IMR-90 (cell line): ENCODE results near the gene ANKEF1. TPM values are rescaled to one million over a fixed set of nuclear protein-coding genes. Genes with fewer than 3 reads are reported as not detected.

Experiments
- ATAC-seq: fragments of 200-7000 bp; cut with Tn5 transposase; 2 replicates; pipeline ENCODE4 v1.9.1; 2020; ENCODE audit warnings: low read depth, mild to moderate bottlenecking, moderate library complexity
- BruUV-seq: library from RNA; stranded (reverse); fragments of 400-500 nt; replicated peaks from 2 replicates; lab custom pipeline; 2021; lab: Mats Ljungman, UMichigan
- CTCF ChIA-PET: fragments of 300-600 bp; formaldehyde crosslinking; extraction: SDS; loops from one replicate; lab custom pipeline; 2021; ENCODE audit warnings: antibody characterized with exemption; lab: Yijun Ruan, JAX
- POLR2A ChIA-PET: fragments of 300-600 bp; sonication (Branson Sonifier 250); formaldehyde crosslinking; loops from one replicate; lab custom pipeline; 2022; ENCODE audit warnings: antibody characterized with exemption; ENCODE audit not compliant: unreplicated experiment; lab: Charles Lee
- DNase-seq: peaks from one replicate; pipeline ENCODE4 v3.0.0; 2013
- H2AFZ ChIP-seq: replicated peaks from 2 replicates; pipeline ENCODE3; 2013; ENCODE audit warnings: low read length, mild to moderate bottlenecking; ENCODE audit not compliant: poor library complexity
- H2AK5ac ChIP-seq: 2 replicates; pipeline ENCODE4 v1.6.1; 2013; ENCODE audit warnings: low read depth, low read length, inconsistent platforms
- H2AK9ac ChIP-seq: replicated peaks from 2 replicates; pipeline ENCODE3; 2013; ENCODE audit warnings: mild to moderate bottlenecking, low read depth, low read length, moderate library complexity; ENCODE audit not compliant: poor library complexity
- H2BK120ac ChIP-seq: 2 replicates; pipeline ENCODE4 v1.6.1; 2013; ENCODE audit warnings: low read depth, low read length, inconsistent platforms
- H2BK15ac ChIP-seq: 3 replicates; pipeline ENCODE4 v1.6.1; 2013; ENCODE audit warnings: low read depth, low read length, inconsistent platforms
- H2BK20ac ChIP-seq: 2 replicates; pipeline ENCODE4 v1.6.1; 2013; ENCODE audit warnings: low read depth, mild to moderate bottlenecking, inconsistent platforms, low read length, moderate library complexity
- H2BK5ac ChIP-seq: 2 replicates; pipeline ENCODE4 v1.6.1; 2013; ENCODE audit warnings: mild to moderate bottlenecking, low read depth, low read length, inconsistent platforms; ENCODE audit not compliant: poor library complexity, severe bottlenecking
- H3K14ac ChIP-seq: replicated peaks from 2 replicates; pipeline ENCODE4 v1.6.1; 2013; ENCODE audit warnings: low read depth, low read length, inconsistent platforms
- H3K18ac ChIP-seq: 2 replicates; pipeline ENCODE4 v1.6.1; 2013; ENCODE audit warnings: low read depth, low read length, control low read depth
- H3K23ac ChIP-seq: 2 replicates; pipeline ENCODE4 v1.6.1; 2013; ENCODE audit warnings: low read depth, low read length, inconsistent platforms
- H3K27ac ChIP-seq: 2 replicates; pipeline ENCODE4 v1.5.1; 2013; ENCODE audit warnings: mild to moderate bottlenecking, control low read depth, low read length; ENCODE audit not compliant: insufficient read depth
- H3K27me3 ChIP-seq: 2 replicates; pipeline ENCODE4 v1.6.1; 2013; ENCODE audit warnings: low read length; ENCODE audit not compliant: control insufficient read depth, insufficient read depth
- H3K36me3 ChIP-seq: 2 replicates; pipeline ENCODE4 v1.6.1; 2013; ENCODE audit warnings: low read length, mixed read lengths; ENCODE audit not compliant: control insufficient read depth, insufficient read depth
- H3K4ac ChIP-seq: 2 replicates; pipeline ENCODE4 v1.6.1; 2013; ENCODE audit warnings: low read depth, low read length, inconsistent platforms
- H3K4me1 ChIP-seq: 2 replicates; pipeline ENCODE4 v1.6.1; 2013; ENCODE audit warnings: low read length, mixed read lengths; ENCODE audit not compliant: control insufficient read depth, insufficient read depth
- H3K4me2 ChIP-seq: 2 replicates; pipeline ENCODE4 v1.6.1; 2013; ENCODE audit warnings: low read depth, mild to moderate bottlenecking, control low read depth, low read length, moderate library complexity
- H3K4me3 ChIP-seq: 2 replicates; pipeline ENCODE4 v1.5.1; 2013; ENCODE audit warnings: low read depth, mild to moderate bottlenecking, control low read depth, low read length, moderate library complexity; ENCODE audit not compliant: insufficient read depth
- H3K56ac ChIP-seq: 2 replicates; pipeline ENCODE4 v1.6.1; 2013; ENCODE audit warnings: low read length, inconsistent platforms; ENCODE audit not compliant: insufficient read depth; ENCODE audit errors: extremely low read depth
- H3K79me1 ChIP-seq, 2 experiments: 2 replicates each; pipeline ENCODE4 v1.6.1; 2013; ENCODE audit warnings: low read length in 2 of 2, inconsistent platforms in 1 of 2, low read depth in 1 of 2
- H3K9ac ChIP-seq: 2 replicates; pipeline ENCODE4 v1.6.1; 2013; ENCODE audit warnings: low read depth, low read length, control low read depth
- H3K9me1 ChIP-seq: 2 replicates; pipeline ENCODE4 v1.6.1; 2013; ENCODE audit warnings: low read length, inconsistent platforms; ENCODE audit not compliant: insufficient read depth
- H3K9me3 ChIP-seq: 2 replicates; pipeline ENCODE4 v1.6.1; 2013; ENCODE audit warnings: low read length; ENCODE audit not compliant: control insufficient read depth, insufficient read depth
- H4K20me1 ChIP-seq: 2 replicates; pipeline ENCODE4 v1.6.1; 2013; ENCODE audit warnings: low read length, inconsistent platforms; ENCODE audit not compliant: insufficient read depth
- H4K5ac ChIP-seq: 2 replicates; pipeline ENCODE4 v1.6.1; 2013; ENCODE audit warnings: mild to moderate bottlenecking, low read depth, low read length, control low read depth
- H4K8ac ChIP-seq, 2 experiments: 2 replicates each; pipeline ENCODE4 v1.6.1; 2013; ENCODE audit warnings: low read depth in 2 of 2, low read length in 2 of 2, control low read depth in 1 of 2, inconsistent platforms in 1 of 2
- H4K91ac ChIP-seq: 2 replicates; pipeline ENCODE4 v1.6.1; 2013; ENCODE audit warnings: low read depth, low read length, inconsistent platforms; ENCODE audit not compliant: insufficient read depth
- CHD1 ChIP-seq: IDR thresholded peaks from 2 replicates; pipeline ENCODE4 v1.6.1; 2012; ENCODE audit warnings: low read depth, low read length, improper control_type of control experiment
- MAZ ChIP-seq: IDR thresholded peaks from 2 replicates; pipeline ENCODE4 v1.6.1; 2012; ENCODE audit warnings: low read depth, mild to moderate bottlenecking, low read length, improper control_type of control experiment, moderate library complexity, borderline replicate concordance
- RAD21 ChIP-seq: IDR thresholded peaks from 2 replicates; pipeline ENCODE4 v1.6.1; 2012; ENCODE audit warnings: low read length, improper control_type of control experiment
- WGBS, 2 experiments: methylation state at CpG; one replicate each; pipeline versions ENCODE4 v1.1.5 to v1.1.7; 2013; ENCODE audit warnings: missing lambda C conversion rate in 2 of 2; ENCODE audit not compliant: insufficient read length in 1 of 2; ENCODE audit errors: extremely low coverage in 2 of 2; 5-methylcytosine and 5-hydroxymethylcytosine counted together
- dilution Hi-C: fragments of 300-500 bp; cut with HindIII; formaldehyde crosslinking; loops from one replicate; pipeline ENCODE4 v1.14.3; 2018; ENCODE audit warnings: low sequenced_read_pairs; ENCODE audit not compliant: unreplicated experiment
- in situ Hi-C: fragments of 300-500 bp; cut with MboI; formaldehyde crosslinking; loops from 3 replicates; pipeline ENCODE4 v1.14.3; 2019; ENCODE audit warnings: low sequenced_read_pairs, inconsistent platforms, mixed read lengths
- intact Hi-C: fragments of 100-400 bp; cut with micrococcal nuclease; formaldehyde crosslinking; loops from 2 replicates; pipeline ENCODE4 v1.10.0; 2022
- polyA plus RNA-seq, 3 experiments: library from polyadenylated mRNA; depleted of rRNA; stranded (reverse); fragments of >200 nt; gene quantifications; 2 replicates each; pipeline ENCODE4 v1.2.3, GENCODE V29; 2012; ENCODE audit warnings: low replicate concordance in 1 of 3
- total RNA-seq: library from RNA; depleted of rRNA; stranded (reverse); fragments of >200 nt; gene quantifications from 2 replicates; pipeline ENCODE4 v1.2.3, GENCODE V29; 2012
- TF ChIP-seq, protein P1 (sequence below): fragments of 150-350 bp; IDR thresholded peaks from 2 replicates; pipeline ENCODE4 v1.6.1; 2017; ENCODE audit warnings: mild to moderate bottlenecking, antibody characterized with exemption, low read length, low read depth

The ANKEF1 gene
- total and polyA plus RNA-seq, 2 of the 4 experiments (the other 2 are of a cell fraction), result 0.31 to 0.54 TPM

DNA sequence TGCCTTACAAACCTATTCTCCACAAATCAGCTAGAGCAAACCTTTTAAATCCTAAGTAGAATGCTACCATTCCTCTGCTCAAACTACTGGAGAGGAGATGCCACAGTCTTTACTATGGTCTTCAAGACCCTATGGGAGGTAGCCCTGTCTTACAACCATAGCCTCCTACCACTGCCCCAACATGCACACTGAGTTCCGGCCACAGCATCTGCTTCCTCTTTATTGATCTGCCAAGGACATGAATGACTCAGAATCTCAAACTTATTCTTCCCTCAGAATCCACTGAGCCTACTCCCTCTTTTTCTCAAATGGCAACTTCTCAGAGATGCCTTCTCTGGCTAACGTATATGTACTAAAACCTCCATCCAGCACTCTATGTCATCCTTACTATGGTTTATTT lies 12.2 kb upstream of the ANKEF1 start:
- H4K91ac ChIP-seq, result no peak overlapping the region
- no peak overlapping the region for H3K23ac ChIP-seq
- H3K4me2 ChIP-seq, result no peak overlapping the region
- CTCF ChIA-PET, result no interaction called here
- POLR2A ChIA-PET, result no interaction called here
- H2BK15ac ChIP-seq, result no peak overlapping the region
- in situ Hi-C loops, result no loop called here
- no peak overlapping the region for H3K56ac ChIP-seq
- no TSS peak for BruUV-seq
- ATAC-seq, result no peak
- H4K8ac ChIP-seq, result no peak overlapping the region
- H3K9ac ChIP-seq, result no peak overlapping the region
- no peak overlapping the region for H3K4ac ChIP-seq
- no peak for DNase-seq
- H2AK5ac ChIP-seq, result no peak overlapping the region
- H3K4me3 ChIP-seq, result no peak overlapping the region
- H3K79me1 ChIP-seq, result no peaks in the 10 kb centered on the region
- no peak overlapping the region for H2AFZ ChIP-seq
- intact Hi-C loops, result no loop called here
- H2BK5ac ChIP-seq, result no peak overlapping the region
- no peak overlapping the region for H4K5ac ChIP-seq
- H2BK120ac ChIP-seq, result no peak overlapping the region
- no peak overlapping the region for H3K27ac ChIP-seq
- no peaks in the 10 kb centered on the region for H3K9me3 ChIP-seq
- 86% methylated on average over 1 of the region's 2 CpGs; no CpG with 5 or more reads in 1 of the 2 experiments for WGBS, 2 experiments
- H3K14ac ChIP-seq, result no peak overlapping the region
- dilution Hi-C loops, result no loop called here
- TF ChIP-seq, protein P1, sequence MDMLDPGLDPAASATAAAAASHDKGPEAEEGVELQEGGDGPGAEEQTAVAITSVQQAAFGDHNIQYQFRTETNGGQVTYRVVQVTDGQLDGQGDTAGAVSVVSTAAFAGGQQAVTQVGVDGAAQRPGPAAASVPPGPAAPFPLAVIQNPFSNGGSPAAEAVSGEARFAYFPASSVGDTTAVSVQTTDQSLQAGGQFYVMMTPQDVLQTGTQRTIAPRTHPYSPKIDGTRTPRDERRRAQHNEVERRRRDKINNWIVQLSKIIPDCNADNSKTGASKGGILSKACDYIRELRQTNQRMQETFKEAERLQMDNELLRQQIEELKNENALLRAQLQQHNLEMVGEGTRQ, result no peak
- TF ChIP-seq MAZ (no peak), CHD1 (no peak), RAD21 (no peak)
- no peaks in the 10 kb centered on the region for H3K4me1 ChIP-seq
- H4K20me1 ChIP-seq, result no peaks in the 10 kb centered on the region
- H3K36me3 ChIP-seq, result no peaks in the 10 kb centered on the region
- peaks cover 6% of the 10 kb centered on the region for H3K27me3 ChIP-seq
- H3K9me1 ChIP-seq, result no peaks in the 10 kb centered on the region
- H2BK20ac ChIP-seq, result no peak overlapping the region
- no peak overlapping the region for H2AK9ac ChIP-seq
- no peak overlapping the region for H3K18ac ChIP-seq
